ENCODE measurements around the gene DPP7. TPM values are rescaled to one million over a fixed set of nuclear protein-coding genes. Genes with fewer than 3 reads are reported as not detected.
"Not testable (repeated sequence)": the region's sequence is repeated elsewhere in the genome, so short reads cannot be mapped to it uniquely, and the experiment has no call there.

The DPP7 gene
- total RNA-seq, 2 experiments from 2014 or later = 222 to 227 TPM

DNA sequence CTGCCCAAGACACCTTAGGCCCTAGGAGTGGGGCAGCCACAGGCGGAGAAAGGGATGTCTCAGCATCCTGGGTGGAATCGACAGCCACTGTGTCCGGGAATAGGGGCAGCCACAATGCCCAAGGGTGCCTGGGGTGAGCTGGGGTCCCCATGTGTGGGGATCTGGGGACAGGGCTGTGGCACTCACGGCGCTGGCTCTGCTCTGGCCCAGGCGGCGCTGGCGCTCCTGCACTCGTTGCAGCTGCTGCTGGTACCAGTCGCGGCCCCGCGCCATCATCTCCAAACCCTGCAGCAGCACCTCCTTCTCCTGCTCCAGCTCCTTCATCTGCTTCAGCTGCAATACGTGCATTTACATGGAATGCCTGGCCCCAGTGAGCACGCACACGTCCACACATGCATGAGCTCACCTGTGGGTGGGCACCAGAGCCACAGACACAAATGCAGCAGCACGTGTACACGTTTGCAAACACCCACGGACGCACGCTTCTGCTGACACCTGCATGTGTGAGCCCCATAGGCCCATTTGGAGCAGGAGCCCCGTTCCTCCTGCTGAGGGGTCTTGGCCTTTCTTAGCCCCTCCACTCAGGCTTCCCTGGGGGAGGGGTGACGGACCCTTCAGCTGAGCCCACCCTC, 49.1 kb downstream of the DPP7 start:
- peaks cover 1% of the 10 kb centered on the region for H3K27me3 Mint-ChIP-seq
- TF ChIP-seq, protein P1, sequence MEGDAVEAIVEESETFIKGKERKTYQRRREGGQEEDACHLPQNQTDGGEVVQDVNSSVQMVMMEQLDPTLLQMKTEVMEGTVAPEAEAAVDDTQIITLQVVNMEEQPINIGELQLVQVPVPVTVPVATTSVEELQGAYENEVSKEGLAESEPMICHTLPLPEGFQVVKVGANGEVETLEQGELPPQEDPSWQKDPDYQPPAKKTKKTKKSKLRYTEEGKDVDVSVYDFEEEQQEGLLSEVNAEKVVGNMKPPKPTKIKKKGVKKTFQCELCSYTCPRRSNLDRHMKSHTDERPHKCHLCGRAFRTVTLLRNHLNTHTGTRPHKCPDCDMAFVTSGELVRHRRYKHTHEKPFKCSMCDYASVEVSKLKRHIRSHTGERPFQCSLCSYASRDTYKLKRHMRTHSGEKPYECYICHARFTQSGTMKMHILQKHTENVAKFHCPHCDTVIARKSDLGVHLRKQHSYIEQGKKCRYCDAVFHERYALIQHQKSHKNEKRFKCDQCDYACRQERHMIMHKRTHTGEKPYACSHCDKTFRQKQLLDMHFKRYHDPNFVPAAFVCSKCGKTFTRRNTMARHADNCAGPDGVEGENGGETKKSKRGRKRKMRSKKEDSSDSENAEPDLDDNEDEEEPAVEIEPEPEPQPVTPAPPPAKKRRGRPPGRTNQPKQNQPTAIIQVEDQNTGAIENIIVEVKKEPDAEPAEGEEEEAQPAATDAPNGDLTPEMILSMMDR (IDR thresholded peaks at IDR 0.05) = no peak
- ATAC-seq (no peak), DNase-seq (no peak)
- CTCF ChIA-PET = interaction anchor here (0.7 to 11.3 kb wide), 8 partner anchors 10 to 171 kb away, joined by 3 to 164 read pairs (median 16); partner anchors contain the start of genes ABCA2, ENTPD2, FUT7 and NPDC1
- peaks cover 3% of the 10 kb centered on the region for H3K36me3 Mint-ChIP-seq (ENCODE audit: low read depth)
- H3K4me1 Mint-ChIP-seq (ENCODE audit: low read depth) = peaks cover 7% of the 10 kb centered on the region
- H3K4me3 Mint-ChIP-seq = no peak overlapping the region
- H3K9me3 Mint-ChIP-seq = no peaks in the 10 kb centered on the region
- intact Hi-C loops (cut with micrococcal nuclease) = no loop called here
- no peak overlapping the region for H3K27ac Mint-ChIP-seq
- POLR2A ChIA-PET = interaction anchor here (0.7 to 1.1 kb wide), 2 partner anchors 13 to 21 kb away, joined by 3 to 5 read pairs; partner anchors contain the start of gene MAN1B1

DNA sequence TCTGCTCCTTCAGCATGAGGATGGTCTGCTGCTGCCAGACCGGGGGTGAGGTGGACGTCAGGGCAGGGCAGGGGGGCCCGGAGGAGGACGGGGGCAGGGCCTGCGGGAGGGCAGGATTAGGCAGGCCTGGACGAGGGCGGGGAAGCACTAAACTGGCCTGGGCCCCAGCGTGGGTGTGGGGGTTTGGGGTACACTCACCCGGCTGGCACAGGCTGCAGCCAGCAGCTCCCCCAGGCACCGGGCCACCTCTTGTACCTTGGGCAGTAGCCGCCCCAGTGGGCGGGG, 49.7 kb downstream of the DPP7 start:
- Mint-ChIP-seq H3K9me3 (no peaks in the 10 kb centered on the region), H3K27ac (no peak overlapping the region), H3K4me3 (no peak overlapping the region), H3K4me1 (ENCODE audit: low read depth) (peaks cover 7% of the 10 kb centered on the region), H3K36me3 (ENCODE audit: low read depth) (peaks cover 3% of the 10 kb centered on the region), H3K27me3 (peaks cover 1% of the 10 kb centered on the region)
- no peak for ATAC-seq
- no peak for DNase-seq
- POLR2A ChIA-PET = interaction anchor here (0.8 kb wide), 1 partner anchor 126 kb away, joined by 3 read pairs; no protein-coding TSS in a partner anchor
- CTCF ChIA-PET = interaction anchor here (1.0 to 11.3 kb wide), 8 partner anchors 9 to 293 kb away, joined by 3 to 164 read pairs (median 14); partner anchors contain the start of genes ABCA2, FUT7 and NPDC1
- TF ChIP-seq, protein P1 (IDR thresholded peaks at IDR 0.05) = no peak
- intact Hi-C loops (cut with micrococcal nuclease) = no loop called here

DNA sequence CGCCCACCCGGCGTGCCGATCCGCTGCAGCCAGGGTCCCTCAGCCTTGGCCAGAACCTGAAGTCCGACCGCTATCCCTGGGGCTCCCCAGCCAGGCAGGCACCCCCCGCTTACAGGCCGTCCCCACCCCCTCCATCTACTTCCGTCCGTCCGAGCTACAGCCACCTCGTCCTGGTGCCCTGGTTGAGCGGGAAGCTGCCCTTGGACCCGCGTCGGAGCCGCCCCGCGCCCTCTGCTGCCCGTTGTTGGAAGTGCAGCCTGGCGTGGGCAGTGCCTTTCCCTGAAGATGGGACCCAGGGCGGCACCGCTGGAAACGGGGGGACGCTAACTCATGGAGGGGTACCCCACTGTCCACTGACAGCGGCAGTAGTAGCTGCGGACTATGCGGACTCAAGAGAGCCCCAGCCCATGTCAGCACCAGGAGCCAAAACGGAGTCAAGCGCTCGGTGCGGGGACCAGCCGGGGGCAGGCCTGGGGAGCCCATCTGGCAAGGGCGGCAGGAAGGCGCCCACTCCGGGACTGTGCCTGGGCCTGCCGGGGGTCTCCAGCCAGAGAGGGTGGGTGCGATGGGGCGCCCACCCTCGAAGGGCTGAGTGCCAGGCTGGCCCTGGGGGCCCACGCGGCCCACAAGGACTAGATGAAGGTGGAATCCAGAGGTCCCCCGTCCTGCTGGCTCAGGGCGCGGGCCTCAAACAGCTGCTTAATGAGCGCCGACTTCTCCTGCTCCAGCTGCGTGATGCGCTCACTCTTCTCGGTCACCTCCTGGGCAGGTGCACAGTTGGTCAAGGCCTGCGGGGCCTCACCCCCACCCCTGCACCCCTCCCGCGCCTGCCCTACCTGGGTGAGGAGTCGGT, 50.3 kb downstream of the DPP7 start:
- peaks cover 7% of the 10 kb centered on the region for H3K4me1 Mint-ChIP-seq (ENCODE audit: low read depth)
- peak; percentile 35 for ATAC-seq
- intact Hi-C loops (cut with micrococcal nuclease) = no loop called here
- no peak overlapping the region for H3K27ac Mint-ChIP-seq
- peak; percentile 68 for DNase-seq
- POLR2A ChIA-PET = interaction anchor here (0.8 to 1.2 kb wide), 2 partner anchors 22 to 126 kb away, joined by 3 to 4 read pairs; no protein-coding TSS in a partner anchor
- no peak overlapping the region for H3K4me3 Mint-ChIP-seq
- H3K27me3 Mint-ChIP-seq = peaks cover 1% of the 10 kb centered on the region
- TF ChIP-seq, protein P1 (IDR thresholded peaks at IDR 0.05) = peak; percentile 98
- no peaks in the 10 kb centered on the region for H3K9me3 Mint-ChIP-seq
- CTCF ChIA-PET = interaction anchor here (0.7 to 11.3 kb wide), 23 partner anchors 8 to 292 kb away, joined by 3 to 164 read pairs (median 3); partner anchors contain the start of genes ABCA2, FUT7, MAN1B1 and NPDC1
- peaks cover 3% of the 10 kb centered on the region for H3K36me3 Mint-ChIP-seq (ENCODE audit: low read depth)

GRCh38 chr9:137063311-137064026, 51.1 kb downstream of the DPP7 start:
- Mint-ChIP-seq H3K4me3 (no peak overlapping the region), H3K4me1 (ENCODE audit: low read depth) (peaks cover 7% of the 10 kb centered on the region), H3K36me3 (ENCODE audit: low read depth) (peaks cover 3% of the 10 kb centered on the region), H3K27ac (no peak overlapping the region), H3K27me3 (no peaks in the 10 kb centered on the region), H3K9me3 (no peaks in the 10 kb centered on the region)
- ChIA-PET CTCF (interaction anchor here (0.7 to 11.3 kb wide), 24 partner anchors 8 to 291 kb away, joined by 3 to 164 read pairs (median 3); partner anchors contain the start of genes ABCA2, FUT7, MAN1B1 and NPDC1), POLR2A (interaction anchor here (1.2 kb wide), 1 partner anchor 22 kb away, joined by 4 read pairs; no protein-coding TSS in a partner anchor)
- TF ChIP-seq, protein P1 (IDR thresholded peaks at IDR 0.05) = no peak
- intact Hi-C loops (cut with micrococcal nuclease) = no loop called here
- ATAC-seq (no peak), DNase-seq (no peak)

- intact Hi-C loops (cut with micrococcal nuclease); H3K27me3 Mint-ChIP-seq; H3K9me3 Mint-ChIP-seq; H3K4me1 Mint-ChIP-seq (ENCODE audit: low read depth); H3K36me3 Mint-ChIP-seq (ENCODE audit: low read depth); H3K4me3 Mint-ChIP-seq; ATAC-seq; DNase-seq; POLR2A ChIA-PET; H3K27ac Mint-ChIP-seq: not testable (repeated sequence)
- CTCF ChIA-PET = interaction anchor here (1.6 to 11.3 kb wide), 4 partner anchors 13 to 275 kb away, joined by 3 to 164 read pairs (median 64); partner anchors contain the start of genes ABCA2, FUT7 and NPDC1
These were observed 51.7 kb downstream of the DPP7 start for GRCh38 chr9:137062798-137063197.

Data from activated CD8-positive, alpha-beta T cell treated with anti-CD3 and anti-CD28 coated beads for 36 hours (primary cell).